Cardiac fibroblast (primary cell): Measurements from ENCODE around the gene SCAF8.
"Not testable (repeated sequence)": the region's sequence is repeated elsewhere in the genome, so short reads cannot be mapped to it uniquely, and the experiment has no call there.

Source experiments
- DNase-seq, 2 donors: peaks; one replicate each; pipeline versions ENCODE4 v3.0.0 to v3.0.0-alpha.2; 2010; ENCODE audit warnings: low read depth in 2 of 2
- H3K4me3 ChIP-seq, 2 donors: replicated peaks in 1 of 2; 1 replicate in 1 of 2; 2 replicates in 1 of 2; pipeline ENCODE4 v1.5.1; 2011; ENCODE audit warnings: low read depth in 2 of 2, low read length in 2 of 2, mild to moderate bottlenecking in 2 of 2, moderate library complexity in 1 of 2
- CTCF ChIP-seq: IDR thresholded peaks from one replicate; pipeline ENCODE4 v1.5.1; 2011; ENCODE audit warnings: low read depth, mild to moderate bottlenecking, low read length, inconsistent platforms

The SCAF8 gene

GRCh38 chr6:154703124-154703523 lies 30.1 kb upstream of the SCAF8 start:
- H3K4me3 ChIP-seq, result no peak overlapping the region
- no peak for TF ChIP-seq CTCF

GRCh38 chr6:154705471-154706113 lies 27.6 kb upstream of the SCAF8 start:
- peak; percentile 12 to 40 for DNase-seq
- no peak for TF ChIP-seq CTCF
- H3K4me3 ChIP-seq, result no peak overlapping the region

More at GRCh38 chr6:154703124-154703523, 30.1 kb upstream of the SCAF8 start:
- no peak for DNase-seq

GRCh38 chr6:154706389-154706788 lies 26.8 kb upstream of the SCAF8 start:
- no peak for DNase-seq
- H3K4me3 ChIP-seq, result no peak overlapping the region
- TF ChIP-seq CTCF, result no peak

GRCh38 chr6:154709621-154710020 lies 23.6 kb upstream of the SCAF8 start:
- TF ChIP-seq CTCF, result no peak
- DNase-seq, result peak in 1 of 2 donors; percentile 44
- H3K4me3 ChIP-seq, result no peak overlapping the region

- no peak overlapping the region for H3K4me3 ChIP-seq
- no peak for TF ChIP-seq CTCF
- no peak for DNase-seq
Observed at GRCh38 chr6:154710689-154711088, 22.5 kb upstream of the SCAF8 start.

- H3K4me3 ChIP-seq, result no peak overlapping the region
- TF ChIP-seq CTCF, result no peak
- no peak for DNase-seq
Observed at GRCh38 chr6:154715446-154715845, 17.8 kb upstream of the SCAF8 start.

- DNase-seq, H3K4me3 ChIP-seq: not testable (repeated sequence)
Observed at GRCh38 chr6:154716350-154716749, 16.9 kb upstream of the SCAF8 start.
